ENCODE results near the gene POU2F3.

POU2F3 gene

GRCh38 chr11:120226714-120227113 is 13.2 kb upstream of the POU2F3 start:
- no peak for DNase-seq (ENCODE audit: insufficient read length, low spot score)
- TF ChIP-seq, protein P1, sequence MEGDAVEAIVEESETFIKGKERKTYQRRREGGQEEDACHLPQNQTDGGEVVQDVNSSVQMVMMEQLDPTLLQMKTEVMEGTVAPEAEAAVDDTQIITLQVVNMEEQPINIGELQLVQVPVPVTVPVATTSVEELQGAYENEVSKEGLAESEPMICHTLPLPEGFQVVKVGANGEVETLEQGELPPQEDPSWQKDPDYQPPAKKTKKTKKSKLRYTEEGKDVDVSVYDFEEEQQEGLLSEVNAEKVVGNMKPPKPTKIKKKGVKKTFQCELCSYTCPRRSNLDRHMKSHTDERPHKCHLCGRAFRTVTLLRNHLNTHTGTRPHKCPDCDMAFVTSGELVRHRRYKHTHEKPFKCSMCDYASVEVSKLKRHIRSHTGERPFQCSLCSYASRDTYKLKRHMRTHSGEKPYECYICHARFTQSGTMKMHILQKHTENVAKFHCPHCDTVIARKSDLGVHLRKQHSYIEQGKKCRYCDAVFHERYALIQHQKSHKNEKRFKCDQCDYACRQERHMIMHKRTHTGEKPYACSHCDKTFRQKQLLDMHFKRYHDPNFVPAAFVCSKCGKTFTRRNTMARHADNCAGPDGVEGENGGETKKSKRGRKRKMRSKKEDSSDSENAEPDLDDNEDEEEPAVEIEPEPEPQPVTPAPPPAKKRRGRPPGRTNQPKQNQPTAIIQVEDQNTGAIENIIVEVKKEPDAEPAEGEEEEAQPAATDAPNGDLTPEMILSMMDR (IDR thresholded peaks at IDR 0.05; ENCODE audit: insufficient read depth, missing control alignments), result no peak
- no peak for FAIRE-seq

GRCh38 chr11:120227228-120227852 is 12.6 kb upstream of the POU2F3 start:
- DNase-seq (ENCODE audit: insufficient read length, low spot score) (no peak), FAIRE-seq (no peak)
- TF ChIP-seq, protein P1 (IDR thresholded peaks at IDR 0.05; ENCODE audit: insufficient read depth, missing control alignments), result no peak

- DNase-seq (ENCODE audit: insufficient read length, low spot score), result no peak
- FAIRE-seq, result no peak
- TF ChIP-seq, protein P1 (IDR thresholded peaks at IDR 0.05; ENCODE audit: insufficient read depth, missing control alignments), result no peak
Measured at GRCh38 chr11:120228794-120229384, 11.1 kb upstream of the POU2F3 start.

DNA sequence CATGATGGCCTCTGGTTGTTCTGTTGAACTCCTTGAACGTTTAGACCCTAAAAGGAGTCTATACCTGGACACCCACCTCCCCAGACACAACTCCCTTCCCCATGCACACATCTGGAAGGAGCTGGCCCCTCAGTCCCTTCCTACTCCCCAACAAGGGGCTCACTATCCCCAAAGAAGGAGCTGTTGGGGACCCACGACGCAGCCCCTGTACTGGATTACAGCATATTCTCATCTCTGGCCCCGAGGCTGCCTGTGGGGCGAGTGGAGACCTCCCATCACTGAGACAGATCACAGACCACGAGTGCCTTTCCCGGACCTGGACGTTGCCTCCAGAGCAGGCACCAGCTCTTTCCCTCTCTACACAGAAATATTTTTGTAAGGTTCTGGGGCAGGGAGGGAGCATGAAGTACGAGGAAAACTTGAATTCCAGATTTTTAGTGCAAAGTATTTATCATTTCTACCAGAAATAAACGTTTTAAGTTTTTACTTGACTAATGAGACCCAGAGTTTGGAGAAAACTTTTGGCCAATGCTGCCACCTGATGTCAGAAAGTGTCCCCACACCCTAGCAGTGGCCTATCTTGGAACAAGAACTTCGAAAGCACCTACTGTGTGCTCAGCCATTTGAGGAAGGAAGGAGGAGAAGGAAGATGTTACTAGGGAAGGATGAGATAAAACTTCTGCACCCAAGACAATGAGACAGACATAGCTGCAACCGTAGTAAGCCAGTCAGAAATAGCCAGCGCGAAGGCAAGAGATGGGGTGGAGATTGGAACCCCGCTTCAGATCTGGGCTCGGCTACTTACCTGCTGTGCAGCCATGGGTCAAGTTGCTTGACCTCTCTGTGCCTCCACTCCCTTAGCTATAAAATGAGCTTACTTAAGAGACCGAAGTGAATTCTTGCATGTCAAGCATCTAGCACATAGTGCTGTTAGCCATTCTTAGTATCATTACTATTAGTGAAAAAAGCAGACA is 10.2 kb upstream of the POU2F3 start:
- DNase-seq (ENCODE audit: insufficient read length, low spot score), result no peak
- TF ChIP-seq, protein P1 (IDR thresholded peaks at IDR 0.05; ENCODE audit: insufficient read depth, missing control alignments), result peak; percentile 64
- FAIRE-seq, result no peak

DNA sequence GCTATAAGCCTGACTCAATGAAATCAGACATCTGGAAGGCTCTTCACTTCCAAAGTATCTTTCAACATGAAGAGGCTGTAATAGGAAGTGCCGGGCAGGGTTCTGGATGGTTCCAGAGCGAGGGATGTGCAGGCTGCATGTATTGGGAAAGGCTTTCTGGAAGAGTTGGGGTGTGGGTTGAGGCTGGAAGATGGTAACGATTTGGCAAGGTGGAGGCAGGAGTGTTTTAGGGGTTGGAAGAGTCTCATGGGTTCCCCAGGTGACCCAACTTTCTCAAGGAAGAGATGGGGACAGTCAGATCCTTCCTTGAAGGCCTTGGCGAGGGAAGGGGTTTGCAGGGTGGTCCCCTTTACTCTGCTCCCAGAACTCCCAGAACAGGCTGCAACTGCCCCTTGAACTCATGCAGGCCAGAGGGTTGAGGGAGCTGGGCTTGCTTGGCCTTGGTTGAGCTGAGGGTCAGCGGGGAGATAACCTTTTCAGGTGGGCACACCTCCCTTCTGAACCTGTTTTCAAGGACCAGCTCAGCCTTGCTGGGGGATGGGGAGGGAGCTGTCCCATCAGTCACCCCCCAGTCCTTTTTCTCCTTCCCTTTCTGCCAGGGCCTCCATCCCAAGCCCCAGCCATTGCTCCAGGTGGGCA is 9.4 kb upstream of the POU2F3 start:
- FAIRE-seq, result no peak
- DNase-seq (ENCODE audit: insufficient read length, low spot score), result no peak
- TF ChIP-seq, protein P1 (IDR thresholded peaks at IDR 0.05; ENCODE audit: insufficient read depth, missing control alignments), result no peak

- TF ChIP-seq, protein P1 (IDR thresholded peaks at IDR 0.05; ENCODE audit: insufficient read depth, missing control alignments), result no peak
- DNase-seq (ENCODE audit: insufficient read length, low spot score), result no peak
- no peak for FAIRE-seq
Measured at GRCh38 chr11:120231963-120232362, 8.0 kb upstream of the POU2F3 start.

All from D721Med (cell line).